K562 (cell line): Measurements from ENCODE around the gene CHRNE. TPM values are rescaled to one million over a fixed set of nuclear protein-coding genes. Genes with fewer than 3 reads are reported as not detected.

Experiments used
- ATF7 ChIP-seq: fragments of 450-650 bp; IDR thresholded peaks from 2 replicates; pipeline ENCODE4 v1.7.1; 2014; ENCODE audit warnings: mild to moderate bottlenecking, moderate library complexity
- CBFA2T3 ChIP-seq: fragments of 450-650 bp; IDR thresholded peaks from 2 replicates; pipeline ENCODE4 v1.6.1; 2017
- CCNT2 ChIP-seq: IDR thresholded peaks from 2 replicates; pipeline ENCODE4 v1.6.1; 2011; ENCODE audit warnings: borderline replicate concordance, low read depth, mild to moderate bottlenecking, moderate library complexity, mixed read lengths, low read length; ENCODE audit not compliant: insufficient read length; ENCODE audit errors: extremely low read depth
- CREB1 ChIP-seq, 2 experiments: sonication (generic) in 1 of 2; formaldehyde crosslinking in 1 of 2; IDR thresholded peaks; 2 replicates each; pipeline versions ENCODE4 v1.6.1 to v1.8.0; 2012 to 2022; ENCODE audit warnings: inconsistent platforms in 1 of 2, mild to moderate bottlenecking in 1 of 2, missing genetic modification reagents in 1 of 2, moderate library complexity in 1 of 2
- CTBP1 ChIP-seq: fragments of 450-650 bp; IDR thresholded peaks from 2 replicates; pipeline ENCODE4 v1.6.1; 2016; ENCODE audit warnings: borderline replicate concordance
- FOS ChIP-seq: IDR thresholded peaks from 3 replicates; pipeline ENCODE4 v1.6.1; 2011; ENCODE audit not compliant: insufficient read length; ENCODE audit errors: extremely low read depth
- FOSL1 ChIP-seq: fragments of 200-800 bp; sonication (Bioruptor generic); conservative IDR thresholded peaks from 2 replicates; pipeline ENCODE4 v1.6.1; 2016; ENCODE audit warnings: missing genetic modification characterization, missing compliant biosample characterization
- HDAC2 ChIP-seq: fragments of 450-650 bp; IDR thresholded peaks from 2 replicates; pipeline ENCODE4 v1.6.1; 2016; ENCODE audit warnings: mild to moderate bottlenecking
- ILF3 ChIP-seq: fragments of 450-650 bp; IDR thresholded peaks from 2 replicates; pipeline ENCODE4 v1.6.1; 2018; ENCODE audit warnings: antibody characterized with exemption, mild to moderate bottlenecking, moderate library complexity, borderline replicate concordance
- MNT ChIP-seq, 2 experiments: fragments of 450-650 bp; conservative IDR thresholded peaks; 2 replicates each; pipeline ENCODE4 v1.6.1; 2017; ENCODE audit warnings: mild to moderate bottlenecking in 2 of 2, moderate library complexity in 2 of 2
- MYNN ChIP-seq, 2 experiments: sonication (generic); formaldehyde crosslinking in 1 of 2; IDR thresholded peaks; 2 replicates each; pipeline versions ENCODE4 v1.5.0 to v1.6.1; 2016 to 2020; ENCODE audit warnings: antibody characterized with exemption in 1 of 2, missing genetic modification reagents in 1 of 2
- PML ChIP-seq: IDR thresholded peaks from 2 replicates; pipeline ENCODE4 v1.6.1; 2012; ENCODE audit warnings: low read length, inconsistent platforms
- POLR2A ChIP-seq: fragments of 450-650 bp; conservative IDR thresholded peaks from 2 replicates; pipeline ENCODE4 v1.6.1; 2016
- SIN3A ChIP-seq, 2 experiments: fragments of 150-350 bp in 1 of 2; IDR thresholded peaks; 2 replicates each; pipeline ENCODE4 v1.6.1; 2011 to 2016; ENCODE audit warnings: borderline replicate concordance in 2 of 2, low read depth in 2 of 2, low read length in 2 of 2, mild to moderate bottlenecking in 2 of 2, moderate library complexity in 2 of 2; ENCODE audit not compliant: control insufficient read depth in 1 of 2
- SUPT5H ChIP-seq: fragments of 450-650 bp; IDR thresholded peaks from 2 replicates; pipeline ENCODE4 v1.6.1; 2016
- TAF7 ChIP-seq: fragments of 450-650 bp; IDR thresholded peaks from 2 replicates; pipeline ENCODE4 v1.6.1; 2016; ENCODE audit warnings: missing genetic modification characterization, missing compliant biosample characterization
- ZBED1 ChIP-seq: IDR thresholded peaks from 2 replicates; pipeline ENCODE4 v1.6.1; 2014
- ZBTB49 ChIP-seq: sonication (generic); formaldehyde crosslinking; IDR thresholded peaks from 2 replicates; pipeline ENCODE4 v1.8.0; 2022; ENCODE audit warnings: missing genetic modification reagents, mild to moderate bottlenecking, borderline replicate concordance
- polyA plus RNA-seq, 8 experiments: library from polyadenylated mRNA; depleted of rRNA in 4 of 8; stranded (reverse) in 5 of 8; unstranded in 3 of 8; fragments of >200 nt; fragmentation: Nextera tagmentation in 2 of 8; fragmentation: Illumina TruSeq in 1 of 8; extraction: Ambion mirVana in 2 of 8; extraction: Trizol in 1 of 8; gene quantifications; 2 replicates each; pipeline versions ENCODE4 v1.2.1 to v1.2.3, GENCODE V29; 2011 to 2014; ENCODE audit warnings: inconsistent platforms in 1 of 8, missing spikeins in 1 of 8
- total RNA-seq, 7 experiments: library from RNA; depleted of rRNA in 6 of 7; stranded (reverse); fragments of >200 nt in 6 of 7; fragmentation: Illumina TruSeq in 2 of 7; extraction: Trizol in 2 of 7; gene quantifications; 2 replicates each; pipeline versions ENCODE4 v1.2.1 to v1.2.3, GENCODE V29; 2011 to 2021; ENCODE audit warnings: low replicate concordance in 1 of 7
- TF ChIP-seq, protein P1 (sequence below), 2 experiments: fragments of 450-650 bp; IDR thresholded peaks; 2 replicates each; pipeline ENCODE4 v1.6.1; 2018; ENCODE audit warnings: mild to moderate bottlenecking in 2 of 2, low read depth in 1 of 2; ENCODE audit not compliant: partially characterized antibody in 2 of 2

CHRNE gene
- total and polyA plus RNA-seq, 9 of the 15 experiments (the other 6 are each of a cell fraction or from before 2014, with no cell fraction given): not detected

DNA sequence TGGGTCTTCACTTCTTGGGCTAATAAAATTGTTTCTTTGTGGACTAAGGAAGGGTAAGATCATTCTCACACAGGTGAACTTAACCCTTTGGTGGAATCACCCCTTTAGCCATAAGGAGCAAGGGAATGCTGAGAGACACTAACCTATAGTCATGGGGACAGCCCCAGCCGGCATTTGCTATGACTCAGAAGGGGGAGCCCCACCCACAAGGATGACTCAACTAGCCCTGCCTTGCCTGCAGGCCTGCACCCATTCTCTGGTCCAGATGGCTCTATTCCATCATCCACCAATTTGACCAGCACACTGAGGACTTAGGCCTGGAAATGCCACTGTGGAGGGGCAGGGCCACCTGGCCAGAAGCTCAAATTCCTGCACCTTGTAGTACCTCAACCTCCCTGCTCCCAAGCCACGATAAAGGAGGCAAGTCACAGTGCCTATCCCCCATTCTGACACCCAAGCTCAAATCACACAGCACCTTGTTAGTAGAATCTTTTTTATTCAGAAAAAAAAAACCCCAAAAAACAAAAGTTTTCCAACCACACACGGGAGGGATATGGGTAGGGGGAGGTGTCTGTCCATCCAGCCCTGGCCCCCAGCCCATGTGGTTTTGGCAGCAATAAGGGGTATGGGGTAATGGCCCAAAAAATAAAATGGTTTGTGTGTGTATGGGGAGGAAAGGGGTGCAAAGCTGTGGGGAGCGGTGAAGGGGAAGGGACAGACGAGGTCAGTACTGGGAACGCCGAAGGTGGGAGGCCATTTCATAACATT is 42.5 kb upstream of the CHRNE start (continued):
- TF ChIP-seq HDAC2: 0 out of 2 replicates have a peak, but pooled peaks have one; percentile 29
- peak; percentile 20; the same call in 1 of the 2 replicates for TF ChIP-seq CBFA2T3
- TF ChIP-seq MYNN (IDR thresholded peaks at IDR 0.05): peak; percentile 51; the same call in 1 of the 2 replicates
- no peak for TF ChIP-seq MYNN (CRISPR knock-in tag; IDR thresholded peaks at IDR 0.05)
- TF ChIP-seq FOS: peak; percentile 37
- TF ChIP-seq CTBP1: 0 out of 2 replicates have a peak, but pooled peaks have one; percentile 20
- TF ChIP-seq, protein P1, sequence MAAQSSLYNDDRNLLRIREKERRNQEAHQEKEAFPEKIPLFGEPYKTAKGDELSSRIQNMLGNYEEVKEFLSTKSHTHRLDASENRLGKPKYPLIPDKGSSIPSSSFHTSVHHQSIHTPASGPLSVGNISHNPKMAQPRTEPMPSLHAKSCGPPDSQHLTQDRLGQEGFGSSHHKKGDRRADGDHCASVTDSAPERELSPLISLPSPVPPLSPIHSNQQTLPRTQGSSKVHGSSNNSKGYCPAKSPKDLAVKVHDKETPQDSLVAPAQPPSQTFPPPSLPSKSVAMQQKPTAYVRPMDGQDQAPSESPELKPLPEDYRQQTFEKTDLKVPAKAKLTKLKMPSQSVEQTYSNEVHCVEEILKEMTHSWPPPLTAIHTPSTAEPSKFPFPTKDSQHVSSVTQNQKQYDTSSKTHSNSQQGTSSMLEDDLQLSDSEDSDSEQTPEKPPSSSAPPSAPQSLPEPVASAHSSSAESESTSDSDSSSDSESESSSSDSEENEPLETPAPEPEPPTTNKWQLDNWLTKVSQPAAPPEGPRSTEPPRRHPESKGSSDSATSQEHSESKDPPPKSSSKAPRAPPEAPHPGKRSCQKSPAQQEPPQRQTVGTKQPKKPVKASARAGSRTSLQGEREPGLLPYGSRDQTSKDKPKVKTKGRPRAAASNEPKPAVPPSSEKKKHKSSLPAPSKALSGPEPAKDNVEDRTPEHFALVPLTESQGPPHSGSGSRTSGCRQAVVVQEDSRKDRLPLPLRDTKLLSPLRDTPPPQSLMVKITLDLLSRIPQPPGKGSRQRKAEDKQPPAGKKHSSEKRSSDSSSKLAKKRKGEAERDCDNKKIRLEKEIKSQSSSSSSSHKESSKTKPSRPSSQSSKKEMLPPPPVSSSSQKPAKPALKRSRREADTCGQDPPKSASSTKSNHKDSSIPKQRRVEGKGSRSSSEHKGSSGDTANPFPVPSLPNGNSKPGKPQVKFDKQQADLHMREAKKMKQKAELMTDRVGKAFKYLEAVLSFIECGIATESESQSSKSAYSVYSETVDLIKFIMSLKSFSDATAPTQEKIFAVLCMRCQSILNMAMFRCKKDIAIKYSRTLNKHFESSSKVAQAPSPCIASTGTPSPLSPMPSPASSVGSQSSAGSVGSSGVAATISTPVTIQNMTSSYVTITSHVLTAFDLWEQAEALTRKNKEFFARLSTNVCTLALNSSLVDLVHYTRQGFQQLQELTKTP (IDR thresholded peaks at IDR 0.05; ENCODE audit: low read depth in 1 of 2, partially characterized antibody in 2 of 2): peak in 1 of 2 experiments; percentile 24
- no peak for TF ChIP-seq ZBTB49 (CRISPR knock-in tag)
- peak; percentile 22; the same call in 1 of the 2 replicates for TF ChIP-seq CREB1 (IDR thresholded peaks at IDR 0.05)
- TF ChIP-seq CREB1 (CRISPR knock-in tag; IDR thresholded peaks at IDR 0.05): no peak
- TF ChIP-seq ATF7: peak; percentile 57
- peak in 1 of 2 experiments; percentile 43; a peak in 1 of 4 replicates for TF ChIP-seq MNT (conservative IDR thresholded peaks at IDR 0.05)
- TF ChIP-seq ILF3: peak; percentile 65; the same call in 1 of the 2 replicates
- peak; percentile 73 for TF ChIP-seq POLR2A
- TF ChIP-seq CCNT2: peak; percentile 67
- TF ChIP-seq FOSL1 (tag): peak; percentile 97
- peak; percentile 47; the same call in 1 of the 2 replicates for TF ChIP-seq ZBED1
- peak in 1 of 2 experiments; percentile 56; a peak in 2 of 4 replicates for TF ChIP-seq SIN3A (IDR thresholded peaks at IDR 0.05; ENCODE audit: borderline replicate concordance in 2 of 2, control insufficient read depth in 1 of 2, low read depth in 2 of 2, low read length in 2 of 2)
- TF ChIP-seq PML: 0 out of 2 replicates have a peak, but pooled peaks have one; percentile 10
- peak; percentile 59 for TF ChIP-seq SUPT5H
- TF ChIP-seq TAF7 (tag): no peak
